Measurements from ENCODE around the gene ADAT3.

The ADAT3 gene

DNA sequence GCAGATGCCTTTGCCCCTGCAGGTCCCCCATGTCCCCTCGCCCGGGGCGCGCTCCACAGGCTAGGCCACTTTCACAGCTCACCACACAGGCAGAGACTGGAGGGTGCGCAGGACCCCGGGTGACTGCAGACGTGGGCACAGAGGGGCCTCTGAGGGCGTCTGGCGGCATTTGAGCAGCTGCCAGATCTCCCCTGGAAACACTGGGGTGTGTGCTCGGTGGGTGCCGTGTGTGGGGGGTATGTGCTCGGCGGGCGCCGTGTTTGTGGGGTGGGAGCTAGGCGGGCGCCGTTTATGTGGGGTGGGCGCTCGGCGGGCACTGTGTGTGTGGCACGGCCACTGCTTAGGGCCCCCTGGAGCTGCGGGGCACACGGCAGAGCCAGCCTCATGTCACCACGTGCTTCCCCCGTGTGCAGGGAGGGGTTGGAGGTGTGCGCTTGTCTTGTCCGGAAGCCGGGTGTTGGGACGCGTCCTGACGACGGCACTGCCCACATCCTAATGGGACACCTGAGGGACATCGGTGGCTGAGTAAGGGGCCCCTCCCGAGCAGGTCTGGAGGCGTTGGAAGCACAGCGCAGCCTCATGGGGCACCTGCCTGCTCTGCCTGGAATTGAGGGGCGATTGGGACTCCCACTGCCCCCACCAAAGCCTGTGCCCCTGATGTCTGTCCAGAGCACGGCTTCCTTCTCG lies 52.5 kb downstream of the ADAT3 start:
- no peak for DNase-seq (ENCODE audit: low spot score)

DNA sequence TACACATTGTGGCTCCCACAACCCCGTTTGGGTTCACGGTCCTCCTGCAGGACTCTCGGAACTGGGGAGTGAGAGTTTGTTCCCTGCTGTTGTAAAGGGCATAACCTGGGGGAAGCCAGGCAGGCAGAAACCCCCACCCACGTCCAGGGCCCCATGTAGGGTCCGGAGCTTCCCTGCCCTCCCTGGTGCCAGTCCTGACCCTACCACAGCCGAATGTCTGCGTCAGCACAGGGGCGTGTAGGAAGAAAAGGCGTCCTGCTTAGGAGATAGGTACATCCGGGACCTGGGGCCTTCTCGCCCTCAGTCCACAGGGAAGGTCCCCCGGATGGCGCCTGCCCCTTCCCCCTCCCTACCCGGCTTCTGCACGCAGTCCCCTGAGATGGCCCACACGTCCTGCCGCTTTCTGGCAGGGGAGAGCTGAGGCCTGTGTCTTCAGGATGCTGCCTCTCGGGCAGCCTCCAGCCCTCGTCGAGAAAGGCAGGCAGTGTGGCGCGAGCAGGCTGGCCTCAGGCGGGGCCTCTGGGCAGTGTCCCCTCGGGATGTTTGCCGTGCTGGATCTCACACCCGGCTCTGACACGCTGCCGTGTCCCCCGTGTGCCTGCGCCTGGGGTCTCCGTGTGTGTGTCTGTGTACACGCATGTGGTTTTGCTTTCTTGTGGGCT lies 54.9 kb downstream of the ADAT3 start:
- DNase-seq (ENCODE audit: low spot score) = no peak

- no peak for DNase-seq (ENCODE audit: low spot score)
Observed at GRCh38 chr19:1961000-1961883, 56.0 kb downstream of the ADAT3 start.

GRCh38 chr19:1962674-1963073 lies 57.5 kb downstream of the ADAT3 start:
- no peak for DNase-seq (ENCODE audit: low spot score)
